Spleen (tissue), 11 donors: ENCODE results near the gene ADGRV1. TPM values are rescaled to one million over a fixed set of nuclear protein-coding genes. Genes with fewer than 3 reads are reported as not detected.
"Not testable (repeated sequence)": the region's sequence is repeated elsewhere in the genome, so short reads cannot be mapped to it uniquely, and the experiment has no call there.

ENCODE experiments used
- DNase-seq: peaks from one replicate; pipeline ENCODE4 v3.0.0-alpha.2; 2020
- H3K27ac ChIP-seq, 8 donors: fragments of 200-600 bp; sonication (generic) in 7 of 8; 1 replicate in 4 of 8; 2 replicates in 4 of 8; pipeline versions ENCODE4 v1.5.0 to v1.8.0; 2016 to 2021; ENCODE audit warnings: inconsistent platforms in 4 of 8, mild to moderate bottlenecking in 4 of 8, moderate library complexity in 1 of 8
- H3K27me3 ChIP-seq, 7 donors: fragments of 200-600 bp; sonication (generic) in 6 of 7; replicated peaks in 1 of 7; 1 replicate in 4 of 7; 2 replicates in 3 of 7; pipeline versions ENCODE4 v1.5.0 to v1.8.0; 2016 to 2021; ENCODE audit warnings: inconsistent platforms in 3 of 7, mild to moderate bottlenecking in 1 of 7
- H3K36me3 ChIP-seq, 6 donors: fragments of 200-600 bp; sonication (generic) in 5 of 6; 1 replicate in 4 of 6; 2 replicates in 2 of 6; pipeline versions ENCODE4 v1.5.0 to v1.8.0; 2016 to 2021; ENCODE audit warnings: inconsistent platforms in 2 of 6
- H3K4me1 ChIP-seq, 6 donors: fragments of 200-600 bp; sonication (generic) in 5 of 6; 1 replicate in 3 of 6; 2 replicates in 3 of 6; pipeline versions ENCODE4 v1.5.0 to v1.8.0; 2016 to 2021; ENCODE audit warnings: inconsistent platforms in 3 of 6
- H3K4me3 ChIP-seq, 8 donors: fragments of 200-600 bp; sonication (generic) in 7 of 8; 1 replicate in 4 of 8; 2 replicates in 4 of 8; pipeline versions ENCODE4 v1.5.0 to v1.8.0; 2016 to 2021; ENCODE audit warnings: inconsistent platforms in 4 of 8, mild to moderate bottlenecking in 4 of 8, moderate library complexity in 2 of 8
- H3K9me3 ChIP-seq, 8 donors: fragments of 200-600 bp; sonication (generic) in 7 of 8; 1 replicate in 4 of 8; 2 replicates in 4 of 8; pipeline versions ENCODE4 v1.5.0 to v1.8.0; 2016 to 2021; ENCODE audit warnings: inconsistent platforms in 4 of 8
- CTCF ChIP-seq, 11 experiments: fragments of 200-600 bp in 7 of 11; fragments of 450-650 bp in 4 of 11; sonication (generic) in 4 of 11; IDR thresholded peaks in 8 of 11; conservative IDR thresholded peaks in 3 of 11; 1 replicate in 7 of 11; 2 replicates in 4 of 11; pipeline versions ENCODE4 v1.4.0 to v1.8.0; 2016 to 2021; ENCODE audit warnings: antibody characterized with exemption in 11 of 11, inconsistent platforms in 4 of 11, mild to moderate bottlenecking in 1 of 11
- POLR2A ChIP-seq, 3 donors: fragments of 450-650 bp; IDR thresholded peaks; one replicate each; pipeline ENCODE4 v1.5.1; 2017; ENCODE audit warnings: antibody characterized with exemption in 3 of 3, mild to moderate bottlenecking in 1 of 3
- POLR2AphosphoS5 ChIP-seq, 3 donors: sonication (generic); formaldehyde crosslinking; IDR thresholded peaks; one replicate each; pipeline ENCODE4 v1.5.1; 2017; ENCODE audit warnings: antibody characterized with exemption in 3 of 3
- WGBS, 5 donors: extraction: QIAGEN DNeasy Blood & Tissue Kit in 3 of 5; methylation state at CpG; one replicate each; pipeline versions ENCODE4 v1.1.5 to v1.1.7; 2013 to 2018; 5-methylcytosine and 5-hydroxymethylcytosine counted together
- intact Hi-C: fragments of 100-400 bp; cut with DNase I; formaldehyde crosslinking; loops from one replicate; pipeline ENCODE4 v1.15.0; 2023; ENCODE audit warnings: low total_unique reads
- polyA plus RNA-seq, 3 donors: library from polyadenylated mRNA; stranded (reverse); fragments of 200-250 nt; gene quantifications; one replicate each; pipeline ENCODE4 v1.2.1, GENCODE V29; 2013
- total RNA-seq, 7 donors: library from RNA; depleted of rRNA in 3 of 7; stranded (reverse); fragments of >200 nt in 3 of 7; fragmentation: NEBNext Ultra II Directional in 4 of 7; extraction: Animal tissue kit (Norgen Biotek cat#: 25700) in 4 of 7; gene quantifications; one replicate each; pipeline versions ENCODE4 v1.1.0 to v1.2.1, GENCODE V29; 2016 to 2021
- donor health status: healthy with polysubstance abuse.
- donor health status: DM: no; HTN: no; CAD: no; lungs with moderate emphysema.
- donor health status: DM: no; HTN: no; CAD: no.
- donor health status: Bipolar disorder and iron deficiency.
- donor health status: healthy.
- donor health status: DM: no; HTN: no; CAD: no.
- donor health status: DM: yes; HTN: yes; CAD: no.

Gene ADGRV1
- total and polyA plus RNA-seq, 10 donors, result 0.08 to 0.69 (median 0.28) TPM; not detected in 3

GRCh38 chr5:90810211-90810610, 251.6 kb downstream of the ADGRV1 start:
- TF ChIP-seq CTCF (IDR thresholded peaks at IDR 0.05 in 8 of 11, conservative IDR thresholded peaks at IDR 0.05 in 3 of 11) (no peak), POLR2A (IDR thresholded peaks at IDR 0.05) (no peak), POLR2AphosphoS5 (IDR thresholded peaks at IDR 0.05) (no peak)
- H3K27me3 ChIP-seq, result no peaks in the 10 kb centered on the region
- intact Hi-C loops, result no loop called here
- H3K4me1 ChIP-seq, result no peaks in the 10 kb centered on the region
- H3K9me3 ChIP-seq, result no peaks in the 10 kb centered on the region
- no peak overlapping the region for H3K27ac ChIP-seq
- 43 to 62% (median 51%) methylated on average over 4 of the region's 4 CpGs for WGBS, 5 donors
- DNase-seq, result no peak
- H3K36me3 ChIP-seq, result no peaks in the 10 kb centered on the region
- no peak overlapping the region for H3K4me3 ChIP-seq

- H3K4me3 ChIP-seq, result no peak overlapping the region
- no peaks in the 10 kb centered on the region for H3K27me3 ChIP-seq
- TF ChIP-seq CTCF (IDR thresholded peaks at IDR 0.05 in 8 of 11, conservative IDR thresholded peaks at IDR 0.05 in 3 of 11) (no peak), POLR2A (IDR thresholded peaks at IDR 0.05) (no peak), POLR2AphosphoS5 (IDR thresholded peaks at IDR 0.05) (no peak)
- no peaks in the 10 kb centered on the region for H3K9me3 ChIP-seq
- no peaks in the 10 kb centered on the region for H3K36me3 ChIP-seq
- H3K27ac ChIP-seq, result no peak overlapping the region
- intact Hi-C loops, result no loop called here
- no peak for DNase-seq
- WGBS, 5 donors, result 91 to 96% (median 94%) methylated on average over 4 of the region's 4 CpGs
- no peaks in the 10 kb centered on the region for H3K4me1 ChIP-seq
Observed at GRCh38 chr5:90813392-90813791, 254.8 kb downstream of the ADGRV1 start.

GRCh38 chr5:90822062-90822461, 263.5 kb downstream of the ADGRV1 start:
- H3K4me1 ChIP-seq, H3K9me3 ChIP-seq, intact Hi-C loops, H3K27ac ChIP-seq, DNase-seq, H3K36me3 ChIP-seq, H3K27me3 ChIP-seq, H3K4me3 ChIP-seq: not testable (repeated sequence)
- 88 to 92% (median 89%) methylated on average over 24 to 26 of the region's 26 CpGs for WGBS, 5 donors

GRCh38 chr5:90824436-90824835, 265.8 kb downstream of the ADGRV1 start:
- no peaks in the 10 kb centered on the region for H3K36me3 ChIP-seq
- TF ChIP-seq POLR2A (IDR thresholded peaks at IDR 0.05), result no peak
- TF ChIP-seq CTCF (IDR thresholded peaks at IDR 0.05 in 8 of 11, conservative IDR thresholded peaks at IDR 0.05 in 3 of 11), result no peak
- no peak for TF ChIP-seq POLR2AphosphoS5 (IDR thresholded peaks at IDR 0.05)
- intact Hi-C loops, result no loop called here
- no peaks in the 10 kb centered on the region for H3K9me3 ChIP-seq
- DNase-seq, result no peak
- H3K4me3 ChIP-seq, result no peak overlapping the region
- H3K4me1 ChIP-seq, result no peaks in the 10 kb centered on the region
- no peak overlapping the region for H3K27ac ChIP-seq
- H3K27me3 ChIP-seq, result no peaks in the 10 kb centered on the region
- 69 to 85% (median 83%) methylated on average over 3 of the region's 3 CpGs for WGBS, 5 donors

- TF ChIP-seq POLR2AphosphoS5 (IDR thresholded peaks at IDR 0.05), result no peak
- no peak for TF ChIP-seq CTCF (IDR thresholded peaks at IDR 0.05 in 8 of 11, conservative IDR thresholded peaks at IDR 0.05 in 3 of 11)
- TF ChIP-seq POLR2A (IDR thresholded peaks at IDR 0.05), result no peak
- intact Hi-C loops, result no loop called here
Observed at GRCh38 chr5:90830058-90830457, 271.5 kb downstream of the ADGRV1 start.

More at GRCh38 chr5:90830058-90830457, 271.5 kb downstream of the ADGRV1 start:
- Histone ChIP-seq H3K27me3 (no peaks in the 10 kb centered on the region), H3K4me1 (no peaks in the 10 kb centered on the region), H3K9me3 (no peaks in the 10 kb centered on the region), H3K4me3 (no peak overlapping the region), H3K36me3 (no peaks in the 10 kb centered on the region), H3K27ac (no peak overlapping the region)
- WGBS, 5 donors, result 82 to 95% (median 88%) methylated on average over 3 of the region's 3 CpGs
- no peak for DNase-seq
